GM15510 (cell line): ENCODE measurements around the gene TMEM116.

Source experiments
- POLR2A ChIP-seq: IDR thresholded peaks from 3 replicates; pipeline ENCODE4 v1.6.1; 2011; ENCODE audit warnings: borderline replicate concordance; ENCODE audit not compliant: insufficient read length; ENCODE audit errors: extremely low read depth

Gene TMEM116

DNA sequence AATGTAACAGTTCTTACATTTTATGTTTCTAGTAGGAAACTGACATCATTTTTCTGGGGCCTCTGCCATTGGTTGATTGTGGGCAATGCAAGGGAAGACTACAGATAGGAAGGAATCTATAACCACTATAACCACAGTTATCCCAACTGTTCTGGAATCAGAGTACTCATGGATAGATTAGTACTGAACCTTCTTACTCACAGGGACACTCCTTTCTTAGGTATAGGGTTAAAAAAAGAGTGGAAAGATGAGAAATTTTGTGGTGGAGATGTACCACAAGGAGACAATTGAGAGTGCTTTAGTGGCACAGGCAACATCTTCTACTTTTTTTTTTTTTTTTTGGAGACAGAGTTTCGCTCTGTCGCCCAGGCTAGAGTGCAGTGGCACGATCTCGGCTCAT is 21.0 kb downstream of the TMEM116 start:
- TF ChIP-seq POLR2A: no peak

GRCh38 chr12:111991535-111991934 is 21.4 kb downstream of the TMEM116 start:
- no peak for TF ChIP-seq POLR2A

- TF ChIP-seq POLR2A: no peak
These were observed 28.1 kb downstream of the TMEM116 start for GRCh38 chr12:111984820-111985219.

- no peak for TF ChIP-seq POLR2A
These were observed 31.0 kb downstream of the TMEM116 start for GRCh38 chr12:111981987-111982386.

DNA sequence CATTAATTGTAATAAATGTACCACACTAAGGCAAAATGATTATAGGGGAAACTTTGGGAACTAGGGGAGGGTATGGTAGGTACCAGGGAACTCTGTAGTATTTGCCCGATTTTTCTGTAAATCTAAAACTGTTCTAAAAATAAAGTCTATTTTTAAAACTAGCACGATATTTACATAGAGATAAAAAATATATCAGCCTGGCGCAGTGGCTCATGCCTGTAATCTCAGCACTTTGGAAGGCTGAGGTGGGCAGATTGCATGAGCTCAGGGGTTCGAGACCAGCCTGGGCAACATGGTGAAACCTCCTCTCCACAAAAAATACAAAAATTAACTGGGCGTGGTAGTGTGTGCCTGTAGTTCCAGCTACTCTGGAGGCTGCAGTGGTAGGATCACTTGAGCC is 32.4 kb downstream of the TMEM116 start:
- no peak for TF ChIP-seq POLR2A

DNA sequence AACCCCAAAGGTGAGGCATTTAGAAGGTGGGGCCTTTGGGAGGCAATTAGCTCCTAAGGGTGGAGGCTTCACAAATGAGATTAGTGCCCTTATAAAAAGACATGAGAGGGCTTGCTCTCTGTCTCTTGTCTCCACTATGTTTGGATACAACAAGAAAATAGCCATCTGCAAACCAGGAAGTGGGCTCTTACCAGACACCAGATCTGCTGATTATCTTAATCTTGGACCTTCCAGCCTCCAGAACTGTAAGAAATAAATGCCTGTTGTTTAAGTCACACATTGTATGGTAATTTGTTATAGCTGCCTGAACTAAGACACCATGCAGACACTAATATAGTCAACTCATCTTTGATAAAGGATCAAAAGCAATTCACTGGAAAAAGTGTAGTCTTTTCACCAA is 34.4 kb downstream of the TMEM116 start:
- TF ChIP-seq POLR2A: no peak

DNA sequence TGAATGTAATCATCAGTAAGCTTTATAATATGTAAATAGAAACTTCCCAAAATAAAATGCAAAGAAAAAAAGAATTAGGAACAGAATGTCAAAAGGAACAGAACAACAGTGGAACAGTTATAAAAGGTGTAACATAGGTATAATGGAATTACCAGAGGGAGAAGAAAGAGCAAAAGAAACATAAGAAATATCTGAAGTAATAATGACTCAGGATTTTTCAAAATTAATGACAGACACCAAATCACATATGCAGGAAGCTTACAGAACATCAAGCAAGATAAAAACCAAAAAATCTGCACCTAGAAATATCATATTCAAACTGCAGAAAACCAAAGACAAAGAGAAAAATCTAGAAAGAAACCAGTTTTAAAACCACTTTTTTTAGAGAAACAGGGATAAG is 36.1 kb downstream of the TMEM116 start:
- TF ChIP-seq POLR2A: no peak

DNA sequence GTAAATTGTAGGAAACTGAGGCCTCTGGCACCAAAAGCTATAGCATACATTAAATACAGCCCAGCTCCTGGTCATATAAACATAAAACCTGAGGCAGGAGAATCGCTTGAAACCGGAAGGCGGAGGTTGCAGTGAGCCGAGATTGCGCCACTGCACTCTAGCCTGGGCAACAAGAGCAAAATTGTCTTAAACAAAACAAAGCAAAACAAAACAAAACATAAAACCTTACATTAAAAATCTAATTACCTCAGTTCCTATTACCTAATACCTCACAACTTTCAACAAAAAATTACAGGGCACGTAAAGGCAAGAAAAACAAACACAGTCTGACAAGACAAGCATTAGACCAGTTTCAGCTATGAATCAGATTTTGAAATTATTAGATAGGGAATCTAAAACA is 36.7 kb downstream of the TMEM116 start:
- TF ChIP-seq POLR2A: no peak

- TF ChIP-seq POLR2A: no peak
These were observed 37.6 kb downstream of the TMEM116 start for GRCh38 chr12:111975161-111975931.

GRCh38 chr12:111971800-111972199 is 41.2 kb downstream of the TMEM116 start:
- no peak for TF ChIP-seq POLR2A

- TF ChIP-seq POLR2A: no peak
These were observed 48.0 kb downstream of the TMEM116 start for GRCh38 chr12:111964935-111965334.

DNA sequence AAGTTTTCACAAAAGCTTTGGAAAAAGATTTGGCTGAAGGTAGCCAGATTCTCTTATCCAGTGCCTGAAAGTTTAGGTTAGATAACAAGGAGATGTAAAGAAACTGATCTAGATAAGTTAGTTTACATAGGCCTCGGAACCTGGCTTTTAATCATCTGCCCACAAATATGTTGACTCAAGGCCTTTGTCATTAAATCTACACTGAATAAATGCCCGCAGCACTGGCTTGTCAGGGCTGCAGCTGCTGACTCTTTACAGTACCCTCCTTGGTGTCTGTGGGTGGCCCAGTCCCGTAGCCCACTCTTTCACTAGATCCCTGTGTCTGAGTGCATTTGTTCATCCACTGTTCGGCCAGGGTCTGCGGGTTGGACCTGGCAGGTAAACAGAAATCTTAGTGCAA is 58.0 kb downstream of the TMEM116 start:
- TF ChIP-seq POLR2A: no peak

GRCh38 chr12:111953455-111953854 is 59.5 kb downstream of the TMEM116 start:
- no peak for TF ChIP-seq POLR2A

DNA sequence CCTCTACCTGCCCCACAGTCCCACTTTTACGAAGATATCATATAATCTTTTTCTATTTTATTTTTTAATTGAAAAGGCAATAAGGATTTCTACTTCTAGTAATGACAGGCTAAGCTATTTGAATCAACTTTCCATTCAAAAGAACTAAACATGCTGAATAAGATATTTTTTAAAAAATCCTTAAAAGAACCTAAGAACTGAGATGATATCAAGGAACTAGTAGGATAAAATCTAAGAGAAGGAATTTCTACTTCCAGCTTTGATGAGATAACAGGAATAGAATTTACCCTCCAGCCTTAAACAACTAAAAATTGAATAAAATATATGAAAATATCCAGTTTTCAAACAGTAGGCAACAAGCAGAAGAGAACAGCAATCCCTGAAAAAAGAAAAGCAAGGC is 69.0 kb downstream of the TMEM116 start:
- no peak for TF ChIP-seq POLR2A

GRCh38 chr12:111942557-111942956 is 70.4 kb downstream of the TMEM116 start:
- no peak for TF ChIP-seq POLR2A

DNA sequence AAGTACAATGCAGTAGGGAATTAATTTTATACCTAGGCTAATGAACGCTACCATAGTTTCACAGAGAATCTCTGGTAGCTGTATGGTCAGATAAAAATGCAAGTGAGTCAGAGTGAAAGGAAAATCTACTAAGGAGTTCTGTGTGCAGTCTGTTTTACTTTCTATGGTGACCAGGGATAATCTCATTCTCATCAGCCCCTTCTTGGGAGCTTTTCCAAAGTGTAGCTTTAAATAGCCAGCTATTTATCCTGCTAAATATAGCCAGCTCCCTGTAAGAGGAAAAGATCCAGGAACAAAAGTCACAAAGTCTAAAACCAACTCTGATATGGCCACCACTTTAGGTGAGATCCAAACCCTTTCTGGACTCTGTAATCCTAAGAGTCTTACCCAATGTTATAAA is 75.5 kb downstream of the TMEM116 start:
- no peak for TF ChIP-seq POLR2A

GRCh38 chr12:111936869-111937268 is 76.1 kb downstream of the TMEM116 start:
- no peak for TF ChIP-seq POLR2A
